ENCODE measurements around the gene SMC3. TPM values are rescaled to one million over a fixed set of nuclear protein-coding genes. Genes with fewer than 3 reads are reported as not detected.

The SMC3 gene
- total and polyA plus RNA-seq, 2 experiments from 2014 or later, result 72.3 to 320 TPM

GRCh38 chr10:110651044-110651958, 83.8 kb downstream of the SMC3 start (continued):
- TF ChIP-seq ETS1 (IDR thresholded peaks at IDR 0.05) (no peak), POLR2AphosphoS5 (IDR thresholded peaks at IDR 0.05; ENCODE audit: low read depth) (no peak), EZH2 (IDR thresholded peaks at IDR 0.05; ENCODE audit: low read depth, unreplicated experiment) (no peak), ZNF331 (CRISPR knock-in tag; IDR thresholded peaks at IDR 0.05; ENCODE audit: low read depth) (no peak), CREB1 (CRISPR knock-in tag; IDR thresholded peaks at IDR 0.05; ENCODE audit: low read depth) (no peak)

DNA sequence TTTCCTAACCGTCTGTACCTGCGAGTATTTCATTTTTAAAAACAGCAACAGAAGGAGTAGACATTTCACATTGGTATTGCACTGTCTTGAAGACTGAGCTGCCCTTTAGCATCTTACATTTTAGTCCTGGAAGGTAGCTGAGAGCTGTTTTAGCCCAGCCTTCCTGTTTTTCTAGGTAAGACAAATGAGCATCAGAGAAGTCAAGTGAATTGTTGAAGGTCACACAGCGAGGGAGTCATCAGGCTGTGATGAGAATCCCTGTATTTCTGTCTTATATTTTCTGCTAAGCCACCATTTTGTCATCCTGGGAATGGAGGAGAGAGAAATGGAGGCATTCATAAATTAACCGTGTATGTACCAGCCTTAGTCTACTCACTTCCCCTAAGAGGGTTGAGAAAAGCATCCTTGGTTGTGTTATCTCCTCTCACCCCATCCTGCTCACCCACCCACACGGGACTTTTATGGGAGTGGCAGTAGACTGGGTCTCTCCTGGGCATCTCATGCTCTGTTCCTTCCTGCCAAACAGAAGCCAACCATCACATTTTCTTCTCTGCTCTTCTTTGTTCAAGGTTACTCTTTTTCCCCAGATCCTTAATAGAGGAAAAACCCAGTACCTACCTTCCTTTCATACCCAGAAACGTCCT, 85.1 kb downstream of the SMC3 start:
- Mint-ChIP-seq H3K36me3 (ENCODE audit: low read depth) (no peaks in the 10 kb centered on the region), H3K4me3 (no peak overlapping the region), H3K27me3 (ENCODE audit: insufficient read depth, low read depth, poor library complexity) (peaks cover 2% of the 10 kb centered on the region), H3K27ac (no peak overlapping the region), H3K4me1 (peaks cover 17% of the 10 kb centered on the region), H3K9me3 (no peaks in the 10 kb centered on the region)
- Histone ChIP-seq H3K4me2 (no peak overlapping the region), H4K20me1 (replicated peaks; ENCODE audit: insufficient read depth) (no peaks in the 10 kb centered on the region), H3K4me3 (no peak overlapping the region), H3K27ac (ENCODE audit: low read depth) (no peak overlapping the region), H3K36me3 (ENCODE audit: insufficient read depth) (no peaks in the 10 kb centered on the region), H3K4me1 (ENCODE audit: insufficient read depth) (peaks cover 5% of the 10 kb centered on the region; the same call in 1 of the 2 replicates), H3K27me3 (ENCODE audit: insufficient read depth) (peaks cover 1% of the 10 kb centered on the region; the same call in 1 of the 2 replicates), H3K9me2 (ENCODE audit: insufficient read depth) (no peaks in the 10 kb centered on the region), H3F3A (replicated peaks; ENCODE audit: low read depth) (no peaks in the 10 kb centered on the region), H3K79me2 (replicated peaks; ENCODE audit: insufficient read depth) (no peaks in the 10 kb centered on the region), H2AFZ (peak overlapping the region; percentile 53; the same call in 1 of the 2 replicates)
- DNase-seq (ENCODE audit: low spot score) (no peak), ATAC-seq (no peak)
- TF ChIP-seq STAT1 (IDR thresholded peaks at IDR 0.05; ENCODE audit: unreplicated experiment) (no peak), CTCF (conservative IDR thresholded peaks at IDR 0.05; ENCODE audit: low read depth in 2 of 2) (no peak), ZNF331 (CRISPR knock-in tag; IDR thresholded peaks at IDR 0.05; ENCODE audit: low read depth) (no peak), NANOG (IDR thresholded peaks at IDR 0.05; ENCODE audit: borderline replicate concordance) (no peak), ZNF114 (CRISPR knock-in tag; IDR thresholded peaks at IDR 0.05) (no peak), ETS1 (IDR thresholded peaks at IDR 0.05) (no peak), CREB1 (CRISPR knock-in tag; IDR thresholded peaks at IDR 0.05; ENCODE audit: low read depth) (no peak), EZH2phosphoT487 (IDR thresholded peaks at IDR 0.05; ENCODE audit: unreplicated experiment) (no peak), EZH2 (IDR thresholded peaks at IDR 0.05; ENCODE audit: low read depth, unreplicated experiment) (no peak)
- TF ChIP-seq, protein P1, sequence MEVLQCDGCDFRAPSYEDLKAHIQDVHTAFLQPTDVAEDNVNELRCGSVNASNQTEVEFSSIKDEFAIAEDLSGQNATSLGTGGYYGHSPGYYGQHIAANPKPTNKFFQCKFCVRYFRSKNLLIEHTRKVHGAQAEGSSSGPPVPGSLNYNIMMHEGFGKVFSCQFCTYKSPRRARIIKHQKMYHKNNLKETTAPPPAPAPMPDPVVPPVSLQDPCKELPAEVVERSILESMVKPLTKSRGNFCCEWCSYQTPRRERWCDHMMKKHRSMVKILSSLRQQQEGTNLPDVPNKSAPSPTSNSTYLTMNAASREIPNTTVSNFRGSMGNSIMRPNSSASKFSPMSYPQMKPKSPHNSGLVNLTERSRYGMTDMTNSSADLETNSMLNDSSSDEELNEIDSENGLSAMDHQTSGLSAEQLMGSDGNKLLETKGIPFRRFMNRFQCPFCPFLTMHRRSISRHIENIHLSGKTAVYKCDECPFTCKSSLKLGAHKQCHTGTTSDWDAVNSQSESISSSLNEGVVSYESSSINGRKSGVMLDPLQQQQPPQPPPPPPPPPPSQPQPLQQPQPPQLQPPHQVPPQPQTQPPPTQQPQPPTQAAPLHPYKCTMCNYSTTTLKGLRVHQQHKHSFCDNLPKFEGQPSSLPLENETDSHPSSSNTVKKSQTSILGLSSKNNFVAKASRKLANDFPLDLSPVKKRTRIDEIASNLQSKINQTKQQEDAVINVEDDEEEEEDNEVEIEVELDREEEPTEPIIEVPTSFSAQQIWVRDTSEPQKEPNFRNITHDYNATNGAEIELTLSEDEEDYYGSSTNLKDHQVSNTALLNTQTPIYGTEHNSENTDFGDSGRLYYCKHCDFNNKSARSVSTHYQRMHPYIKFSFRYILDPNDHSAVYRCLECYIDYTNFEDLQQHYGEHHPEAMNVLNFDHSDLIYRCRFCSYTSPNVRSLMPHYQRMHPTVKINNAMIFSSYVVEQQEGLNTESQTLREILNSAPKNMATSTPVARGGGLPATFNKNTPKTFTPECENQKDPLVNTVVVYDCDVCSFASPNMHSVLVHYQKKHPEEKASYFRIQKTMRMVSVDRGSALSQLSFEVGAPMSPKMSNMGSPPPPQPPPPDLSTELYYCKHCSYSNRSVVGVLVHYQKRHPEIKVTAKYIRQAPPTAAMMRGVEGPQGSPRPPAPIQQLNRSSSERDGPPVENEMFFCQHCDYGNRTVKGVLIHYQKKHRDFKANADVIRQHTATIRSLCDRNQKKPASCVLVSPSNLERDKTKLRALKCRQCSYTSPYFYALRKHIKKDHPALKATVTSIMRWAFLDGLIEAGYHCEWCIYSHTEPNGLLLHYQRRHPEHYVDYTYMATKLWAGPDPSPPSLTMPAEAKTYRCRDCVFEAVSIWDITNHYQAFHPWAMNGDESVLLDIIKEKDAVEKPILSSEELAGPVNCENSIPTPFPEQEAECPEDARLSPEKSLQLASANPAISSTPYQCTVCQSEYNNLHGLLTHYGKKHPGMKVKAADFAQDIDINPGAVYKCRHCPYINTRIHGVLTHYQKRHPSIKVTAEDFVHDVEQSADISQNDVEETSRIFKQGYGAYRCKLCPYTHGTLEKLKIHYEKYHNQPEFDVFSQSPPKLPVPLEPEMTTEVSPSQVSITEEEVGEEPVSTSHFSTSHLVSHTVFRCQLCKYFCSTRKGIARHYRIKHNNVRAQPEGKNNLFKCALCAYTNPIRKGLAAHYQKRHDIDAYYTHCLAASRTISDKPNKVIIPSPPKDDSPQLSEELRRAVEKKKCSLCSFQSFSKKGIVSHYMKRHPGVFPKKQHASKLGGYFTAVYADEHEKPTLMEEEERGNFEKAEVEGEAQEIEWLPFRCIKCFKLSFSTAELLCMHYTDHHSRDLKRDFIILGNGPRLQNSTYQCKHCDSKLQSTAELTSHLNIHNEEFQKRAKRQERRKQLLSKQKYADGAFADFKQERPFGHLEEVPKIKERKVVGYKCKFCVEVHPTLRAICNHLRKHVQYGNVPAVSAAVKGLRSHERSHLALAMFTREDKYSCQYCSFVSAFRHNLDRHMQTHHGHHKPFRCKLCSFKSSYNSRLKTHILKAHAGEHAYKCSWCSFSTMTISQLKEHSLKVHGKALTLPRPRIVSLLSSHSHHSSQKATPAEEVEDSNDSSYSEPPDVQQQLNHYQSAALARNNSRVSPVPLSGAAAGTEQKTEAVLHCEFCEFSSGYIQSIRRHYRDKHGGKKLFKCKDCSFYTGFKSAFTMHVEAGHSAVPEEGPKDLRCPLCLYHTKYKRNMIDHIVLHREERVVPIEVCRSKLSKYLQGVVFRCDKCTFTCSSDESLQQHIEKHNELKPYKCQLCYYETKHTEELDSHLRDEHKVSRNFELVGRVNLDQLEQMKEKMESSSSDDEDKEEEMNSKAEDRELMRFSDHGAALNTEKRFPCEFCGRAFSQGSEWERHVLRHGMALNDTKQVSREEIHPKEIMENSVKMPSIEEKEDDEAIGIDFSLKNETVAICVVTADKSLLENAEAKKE (CRISPR knock-in tag; IDR thresholded peaks at IDR 0.05), result no peak

All from GM23338 (cell line).